ENCODE results near the gene FOXJ3.

- TF ChIP-seq POLR2A (IDR thresholded peaks at IDR 0.05): no peak
- TF ChIP-seq, protein P1, sequence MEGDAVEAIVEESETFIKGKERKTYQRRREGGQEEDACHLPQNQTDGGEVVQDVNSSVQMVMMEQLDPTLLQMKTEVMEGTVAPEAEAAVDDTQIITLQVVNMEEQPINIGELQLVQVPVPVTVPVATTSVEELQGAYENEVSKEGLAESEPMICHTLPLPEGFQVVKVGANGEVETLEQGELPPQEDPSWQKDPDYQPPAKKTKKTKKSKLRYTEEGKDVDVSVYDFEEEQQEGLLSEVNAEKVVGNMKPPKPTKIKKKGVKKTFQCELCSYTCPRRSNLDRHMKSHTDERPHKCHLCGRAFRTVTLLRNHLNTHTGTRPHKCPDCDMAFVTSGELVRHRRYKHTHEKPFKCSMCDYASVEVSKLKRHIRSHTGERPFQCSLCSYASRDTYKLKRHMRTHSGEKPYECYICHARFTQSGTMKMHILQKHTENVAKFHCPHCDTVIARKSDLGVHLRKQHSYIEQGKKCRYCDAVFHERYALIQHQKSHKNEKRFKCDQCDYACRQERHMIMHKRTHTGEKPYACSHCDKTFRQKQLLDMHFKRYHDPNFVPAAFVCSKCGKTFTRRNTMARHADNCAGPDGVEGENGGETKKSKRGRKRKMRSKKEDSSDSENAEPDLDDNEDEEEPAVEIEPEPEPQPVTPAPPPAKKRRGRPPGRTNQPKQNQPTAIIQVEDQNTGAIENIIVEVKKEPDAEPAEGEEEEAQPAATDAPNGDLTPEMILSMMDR (IDR thresholded peaks at IDR 0.05): no peak
- no peak for TF ChIP-seq POLR2AphosphoS5 (IDR thresholded peaks at IDR 0.05)
Measured at GRCh38 chr1:42148166-42148565, 186.9 kb downstream of the FOXJ3 start.

All from sigmoid colon (tissue), 4 donors.